SJSA1 (cell line): ENCODE data around the gene GTPBP6. TPM values are rescaled to one million over a fixed set of nuclear protein-coding genes. Genes with fewer than 3 reads are reported as not detected.
"Not testable (repeated sequence)": the region's sequence is repeated elsewhere in the genome, so short reads cannot be mapped to it uniquely, and the experiment has no call there.

ENCODE experiments used
- DNase-seq, 2 experiments: peaks; one replicate each; pipeline ENCODE4 v3.0.0-alpha.2; 2015 to 2020; ENCODE audit warnings: low spot score in 2 of 2, low read depth in 1 of 2
- H3K27ac ChIP-seq: fragments of 250-450 bp; sonication (Bioruptor Pico); 2 replicates; pipeline ENCODE4 v1.5.1; 2020; ENCODE audit warnings: mild to moderate bottlenecking, moderate library complexity
- H3K27me3 ChIP-seq: fragments of 250-450 bp; sonication (Bioruptor Pico); replicated peaks from 2 replicates; pipeline ENCODE4 v1.5.1; 2020; ENCODE audit warnings: mild to moderate bottlenecking, moderate library complexity
- H3K36me3 ChIP-seq: fragments of 250-450 bp; sonication (Bioruptor Pico); 2 replicates; pipeline ENCODE4 v1.5.1; 2020; ENCODE audit warnings: mild to moderate bottlenecking
- H3K4me1 ChIP-seq: fragments of 250-450 bp; sonication (Bioruptor Pico); replicated peaks from 2 replicates; pipeline ENCODE4 v1.6.1; 2021; ENCODE audit warnings: mild to moderate bottlenecking
- H3K4me3 ChIP-seq: fragments of 250-450 bp; sonication (Bioruptor Pico); 2 replicates; pipeline ENCODE4 v1.5.1; 2020; ENCODE audit warnings: mild to moderate bottlenecking
- H3K9me3 ChIP-seq: fragments of 250-450 bp; sonication (Bioruptor Pico); replicated peaks from 2 replicates; pipeline ENCODE4 v1.5.1; 2020; ENCODE audit warnings: mild to moderate bottlenecking
- total RNA-seq: library from RNA; depleted of rRNA; stranded (reverse); fragments of >200 nt; shearing (Covaris generic); gene quantifications from 2 replicates; pipeline ENCODE4 v1.2.3, GENCODE V29; 2014

GTPBP6 gene
- total RNA-seq, 1 experiment from 2014 or later, result 50.9 TPM

GRCh38 chrX:291411-291901 is 27.1 kb downstream of the GTPBP6 start:
- H3K9me3 ChIP-seq, result no peaks in the 10 kb centered on the region; the same call in 1 of the 2 replicates
- H3K27me3 ChIP-seq, result no peaks in the 10 kb centered on the region
- H3K36me3 ChIP-seq, result peaks cover 62% of the 10 kb centered on the region
- no peak overlapping the region for H3K4me3 ChIP-seq
- H3K27ac ChIP-seq, result no peak overlapping the region
- DNase-seq, result peak in 1 of 2 experiments; percentile 35
- H3K4me1 ChIP-seq, result no peaks in the 10 kb centered on the region

- H3K27me3 ChIP-seq, result no peaks in the 10 kb centered on the region
- peaks cover 57% of the 10 kb centered on the region for H3K36me3 ChIP-seq
- DNase-seq, result peak in 1 of 2 experiments; percentile 14
- H3K4me1 ChIP-seq, result no peaks in the 10 kb centered on the region
- no peaks in the 10 kb centered on the region; the same call in 1 of the 2 replicates for H3K9me3 ChIP-seq
- no peak overlapping the region for H3K4me3 ChIP-seq
- no peak overlapping the region for H3K27ac ChIP-seq
Observed at GRCh38 chrX:290476-291166, 28.0 kb downstream of the GTPBP6 start.

GRCh38 chrX:288561-288991 is 30.0 kb downstream of the GTPBP6 start:
- Histone ChIP-seq H3K4me3 (no peak overlapping the region), H3K36me3 (peaks cover 63% of the 10 kb centered on the region)

GRCh38 chrX:287670-288069 is 30.9 kb downstream of the GTPBP6 start:
- no peaks in the 10 kb centered on the region for H3K9me3 ChIP-seq
- H3K27me3 ChIP-seq, result no peaks in the 10 kb centered on the region
- H3K36me3 ChIP-seq, result peaks cover 54% of the 10 kb centered on the region
- DNase-seq, result no peak
- H3K4me3 ChIP-seq, result no peak overlapping the region
- no peak overlapping the region for H3K27ac ChIP-seq
- H3K4me1 ChIP-seq, result no peaks in the 10 kb centered on the region

More at GRCh38 chrX:288561-288991, 30.0 kb downstream of the GTPBP6 start:
- no peaks in the 10 kb centered on the region for H3K27me3 ChIP-seq
- H3K27ac ChIP-seq, result no peak overlapping the region
- H3K4me1 ChIP-seq, result no peaks in the 10 kb centered on the region
- DNase-seq, result peak in 1 of 2 experiments; percentile 22
- no peaks in the 10 kb centered on the region; the same call in 1 of the 2 replicates for H3K9me3 ChIP-seq

GRCh38 chrX:285076-285677 is 33.4 kb downstream of the GTPBP6 start:
- no peak overlapping the region for H3K27ac ChIP-seq
- no peaks in the 10 kb centered on the region for H3K27me3 ChIP-seq
- H3K4me3 ChIP-seq, result no peak overlapping the region
- H3K36me3 ChIP-seq, result peaks cover 39% of the 10 kb centered on the region
- H3K9me3 ChIP-seq, result no peaks in the 10 kb centered on the region
- no peak for DNase-seq
- 0 out of 2 replicates have a peak, but pooled peaks cover 5% of the 10 kb centered on the region for H3K4me1 ChIP-seq

- no peaks in the 10 kb centered on the region for H3K9me3 ChIP-seq
- peaks cover 24% of the 10 kb centered on the region for H3K36me3 ChIP-seq
- peak overlapping the region; percentile 50; the same call in 1 of the 2 replicates for H3K27ac ChIP-seq
- H3K4me3 ChIP-seq, result peak overlapping the region; percentile 43
- peak; percentile 79 to 86 for DNase-seq
- no peaks in the 10 kb centered on the region for H3K27me3 ChIP-seq
- H3K4me1 ChIP-seq, result 0 out of 2 replicates have a peak, but pooled peaks cover 5% of the 10 kb centered on the region
Observed at GRCh38 chrX:283115-283845, 35.3 kb downstream of the GTPBP6 start.

GRCh38 chrX:282000-282681 is 36.5 kb downstream of the GTPBP6 start:
- not testable (repeated sequence) for H3K27ac ChIP-seq, DNase-seq, H3K4me1 ChIP-seq, H3K9me3 ChIP-seq, H3K27me3 ChIP-seq, H3K4me3 ChIP-seq
- H3K36me3 ChIP-seq, result peaks cover 18% of the 10 kb centered on the region

GRCh38 chrX:281166-281999 is 37.2 kb downstream of the GTPBP6 start, which contains the start of gene PLCXD1:
PLCXD1 (plus strand) TSS chrX:281381; CDS start chrX:284188, 2,807 bp downstream.
- Histone ChIP-seq H3K27me3 (no peaks in the 10 kb centered on the region), H3K27ac (no peak within 1 kb of the TSS), H3K4me1 (peaks cover 11% of the 10 kb centered on the region), H3K4me3 (peak within 1 kb of the TSS; percentile 25), H3K9me3 (no peaks in the 10 kb centered on the region), H3K36me3 (peaks cover 18% of the 10 kb centered on the region)
- peak; percentile 10 to 44 for DNase-seq

- not testable (repeated sequence) for DNase-seq, H3K9me3 ChIP-seq, H3K27me3 ChIP-seq, H3K27ac ChIP-seq, H3K4me3 ChIP-seq
- Histone ChIP-seq H3K4me1 (peaks cover 15% of the 10 kb centered on the region), H3K36me3 (peaks cover 16% of the 10 kb centered on the region)
Observed at GRCh38 chrX:280722-281121, 37.9 kb downstream of the GTPBP6 start.

- peaks cover 15% of the 10 kb centered on the region for H3K4me1 ChIP-seq
- H3K27ac ChIP-seq, H3K4me3 ChIP-seq, H3K9me3 ChIP-seq, H3K27me3 ChIP-seq, H3K36me3 ChIP-seq: not testable (repeated sequence)
- DNase-seq, result peak in 1 of 2 experiments; percentile 25
Observed at GRCh38 chrX:279757-280604, 38.6 kb downstream of the GTPBP6 start.

- peak; percentile 26 to 44 for DNase-seq
- H3K4me1 ChIP-seq, result peaks cover 13% of the 10 kb centered on the region
- H3K9me3 ChIP-seq, result no peaks in the 10 kb centered on the region
- H3K4me3 ChIP-seq, result peak overlapping the region; percentile 44
- no peak overlapping the region for H3K27ac ChIP-seq
- no peaks in the 10 kb centered on the region for H3K36me3 ChIP-seq
- no peaks in the 10 kb centered on the region for H3K27me3 ChIP-seq
Observed at GRCh38 chrX:276581-277201, 41.9 kb downstream of the GTPBP6 start.
